ENCODE measurements around the gene CCL16.
"Not testable (repeated sequence)": the region's sequence is repeated elsewhere in the genome, so short reads cannot be mapped to it uniquely, and the experiment has no call there.

The CCL16 gene, protein sequence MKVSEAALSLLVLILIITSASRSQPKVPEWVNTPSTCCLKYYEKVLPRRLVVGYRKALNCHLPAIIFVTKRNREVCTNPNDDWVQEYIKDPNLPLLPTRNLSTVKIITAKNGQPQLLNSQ

DNA sequence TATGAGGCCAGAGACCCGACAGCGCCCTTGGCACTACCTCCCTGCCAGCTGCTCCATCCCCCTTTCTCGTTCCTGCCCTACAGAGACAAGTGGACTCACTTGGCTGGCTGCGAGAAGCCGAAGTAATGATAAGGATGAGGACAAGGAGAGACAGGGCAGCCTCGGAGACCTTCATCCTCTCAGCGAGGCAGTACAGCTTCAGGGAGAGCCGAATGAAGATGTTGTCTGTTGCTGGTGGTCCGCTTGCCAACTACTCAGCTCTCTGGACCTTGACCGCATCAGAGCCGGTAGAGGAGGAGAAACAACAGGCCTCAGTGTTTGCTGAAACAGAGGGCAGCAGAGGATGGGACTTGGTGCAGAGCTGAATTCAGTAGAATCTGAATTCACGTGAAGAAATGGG lies at the start of gene CCL16:
Gene CCL16 (minus strand): TSS at position 252 of the 400 bp plus-strand sequence. CDS start 77 bp downstream, at position 175.
- no peak for DNase-seq (ENCODE audit: low read depth in 2 of 2)

DNA sequence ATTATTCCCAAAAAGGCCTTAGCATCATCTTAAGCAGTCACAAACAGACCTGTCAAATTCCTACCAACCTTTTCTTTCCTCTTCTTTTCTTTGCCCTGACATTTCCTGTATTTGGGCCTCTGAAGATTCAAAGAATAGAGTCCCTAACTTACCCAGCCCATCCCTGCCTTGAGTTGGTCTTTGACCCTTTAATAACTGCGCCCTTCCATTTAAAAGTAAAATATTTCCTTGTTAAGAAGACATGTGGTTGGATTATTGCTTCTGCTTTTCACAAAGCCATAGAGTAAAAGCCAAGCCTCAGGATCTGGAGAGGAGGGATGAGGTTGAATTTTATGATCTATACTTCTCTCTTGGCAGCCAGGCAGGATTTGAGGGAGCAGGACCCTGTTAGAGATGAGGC lies 49.7 kb upstream of the CCL16 start:
- no peak for DNase-seq (ENCODE audit: low read depth in 2 of 2)

DNA sequence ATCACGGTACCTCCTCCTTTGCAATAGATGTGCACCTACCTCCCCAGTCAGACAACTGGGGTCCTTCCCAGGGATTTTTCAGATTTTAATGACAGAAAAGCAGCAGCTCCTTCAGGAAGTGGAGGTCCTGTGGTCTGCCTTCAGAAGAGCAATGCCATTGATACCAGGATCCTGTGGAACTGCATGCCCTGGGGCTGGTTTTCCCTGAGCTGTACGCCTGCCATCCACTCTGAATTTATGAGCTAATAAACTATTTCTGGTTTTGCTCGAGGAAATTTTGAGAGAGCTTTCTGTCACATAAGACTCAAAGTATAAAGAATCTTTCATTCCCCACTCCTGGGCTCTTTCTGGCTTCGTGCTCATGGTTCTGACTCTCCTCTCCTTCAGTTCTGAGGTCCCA lies 46.5 kb upstream of the CCL16 start:
- no peak for DNase-seq (ENCODE audit: low read depth in 2 of 2)

DNA sequence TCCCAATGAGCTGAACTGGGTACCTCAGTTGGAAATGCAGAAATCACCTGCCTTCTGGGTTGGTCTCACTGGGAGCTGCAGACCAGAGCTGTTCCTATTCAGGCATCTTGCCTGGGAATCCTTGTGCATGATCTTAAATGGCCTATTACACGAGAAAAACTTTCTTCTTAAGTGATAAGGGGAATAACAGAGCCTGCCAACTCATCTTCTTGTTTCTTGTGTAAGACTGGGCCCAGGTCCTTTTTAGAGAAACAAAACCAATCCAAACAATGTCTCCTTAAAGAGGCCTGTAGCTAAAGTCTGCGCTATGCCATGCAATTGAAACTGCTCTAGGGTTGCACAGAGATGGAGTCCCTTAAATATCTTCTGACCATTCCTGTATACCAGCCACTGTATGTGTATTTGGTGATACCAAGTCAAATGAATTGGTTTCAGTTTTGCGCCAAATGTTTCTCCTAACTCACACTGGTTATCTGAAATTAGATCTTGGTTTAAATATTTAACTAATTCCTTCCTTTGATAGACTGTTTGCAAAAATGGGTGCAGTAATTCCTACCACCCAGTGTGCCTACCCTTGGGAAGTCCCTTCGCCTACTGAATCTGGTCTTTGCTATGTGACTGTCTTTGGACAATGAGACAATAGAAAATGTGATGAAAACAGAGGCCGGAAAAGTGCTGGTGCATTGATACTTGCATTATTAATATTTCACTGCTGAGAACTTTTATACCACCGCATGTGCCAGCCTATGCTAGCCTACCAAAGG lies 43.0 kb upstream of the CCL16 start:
- no peak for DNase-seq (ENCODE audit: low read depth in 2 of 2)

DNA sequence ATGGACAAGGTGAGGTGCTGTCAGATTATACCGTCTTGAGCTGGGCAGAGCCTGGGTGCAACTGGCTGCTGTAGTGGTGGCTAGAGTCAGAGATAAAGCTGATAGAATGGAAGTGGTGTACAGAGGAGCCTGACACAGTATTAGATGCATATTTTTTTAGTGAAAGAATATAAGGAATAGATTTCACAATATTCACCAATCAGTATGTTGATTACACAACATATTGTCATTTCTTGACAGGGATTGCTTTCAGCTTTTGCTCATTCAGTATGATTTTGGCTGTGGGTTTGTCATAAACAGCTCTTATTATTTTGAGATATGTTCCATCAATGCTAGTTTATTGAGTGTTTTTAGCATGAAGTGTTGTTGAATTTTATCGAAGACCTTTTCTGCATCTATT lies 38.1 kb upstream of the CCL16 start:
- no peak for DNase-seq (ENCODE audit: low read depth in 2 of 2)

DNA sequence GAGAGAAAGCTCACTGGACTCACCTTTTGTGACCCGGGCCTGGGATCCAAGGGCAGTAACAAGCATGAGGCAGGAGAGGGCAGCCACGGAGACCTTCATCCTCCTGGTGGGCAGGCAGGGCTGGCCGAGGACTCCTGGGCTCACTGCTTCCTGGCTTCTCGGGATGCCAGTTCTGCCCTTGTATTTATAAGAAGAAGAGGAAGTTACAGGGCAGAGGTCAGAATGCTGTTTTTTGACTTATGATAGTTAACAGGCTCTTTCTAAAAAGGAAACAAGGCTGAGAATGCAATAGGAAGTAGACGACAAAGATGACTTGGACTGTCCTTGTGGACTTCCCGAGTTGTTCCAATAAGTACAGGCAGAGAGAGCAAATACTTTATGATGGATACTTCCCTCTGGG lies 36.5 kb upstream of the CCL16 start, which contains the start of gene CCL23:
Gene CCL23 (minus strand): TSS at position 174 of the 400 bp plus-strand sequence. CDS start 75 bp downstream, at position 99.
- no peak for DNase-seq (ENCODE audit: low read depth in 2 of 2)

DNA sequence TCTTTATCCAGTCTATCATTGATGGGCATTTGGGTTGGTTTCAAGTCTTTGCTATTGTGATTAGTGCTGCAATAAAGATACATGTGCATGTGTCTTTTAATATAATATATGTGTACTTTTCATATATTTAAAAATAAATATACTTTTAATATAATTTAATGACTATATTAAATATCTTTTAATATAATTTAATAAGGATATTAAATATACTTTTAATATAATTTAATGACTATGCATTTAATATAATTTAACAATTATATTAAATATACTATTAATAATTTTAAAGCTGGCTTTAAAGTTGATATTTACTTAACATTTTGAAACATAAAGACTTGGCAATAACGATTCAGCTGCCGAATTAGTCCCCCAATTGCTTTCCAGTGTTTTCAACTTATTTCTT lies 35.3 kb upstream of the CCL16 start:
- DNase-seq (ENCODE audit: low read depth in 2 of 2), result no peak

DNA sequence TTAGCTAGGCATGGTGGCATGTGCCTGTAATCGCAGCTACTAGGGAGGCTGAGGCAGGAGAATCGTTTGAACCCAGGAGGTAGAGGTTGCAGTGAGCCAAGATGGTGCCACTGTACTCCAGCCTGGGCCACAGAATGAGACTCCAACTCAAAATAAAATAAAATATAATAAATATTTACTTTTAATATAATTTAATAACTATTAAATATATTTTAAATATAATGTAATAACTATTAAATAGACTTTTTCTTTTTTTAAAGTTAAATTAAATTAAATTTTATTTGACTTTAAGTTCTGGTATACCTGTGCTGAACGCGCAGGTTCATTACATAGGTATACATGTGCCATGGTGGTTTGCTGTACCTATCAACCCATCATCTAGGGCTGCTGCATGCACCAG lies 34.6 kb upstream of the CCL16 start:
- not testable (repeated sequence) for DNase-seq (ENCODE audit: low read depth in 2 of 2)

DNA sequence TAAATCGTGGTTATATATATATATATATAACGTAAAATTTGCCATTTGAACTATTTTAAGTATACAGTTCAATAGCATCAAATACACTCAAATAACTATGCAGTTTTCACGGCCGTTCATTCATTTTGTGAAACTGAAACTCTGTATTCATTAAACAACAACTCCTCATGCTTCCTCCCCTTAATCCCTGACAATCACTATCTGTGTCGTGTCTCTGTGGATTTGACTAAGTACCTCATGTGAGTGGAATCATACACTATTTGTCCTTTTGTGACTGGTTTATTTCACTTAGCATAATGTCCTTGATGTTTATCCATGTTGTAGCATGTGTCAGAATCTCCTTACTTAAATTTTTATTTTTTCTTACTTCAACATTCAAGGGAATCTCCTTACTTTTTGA lies 33.6 kb upstream of the CCL16 start:
- no peak for DNase-seq (ENCODE audit: low read depth in 2 of 2)

DNA sequence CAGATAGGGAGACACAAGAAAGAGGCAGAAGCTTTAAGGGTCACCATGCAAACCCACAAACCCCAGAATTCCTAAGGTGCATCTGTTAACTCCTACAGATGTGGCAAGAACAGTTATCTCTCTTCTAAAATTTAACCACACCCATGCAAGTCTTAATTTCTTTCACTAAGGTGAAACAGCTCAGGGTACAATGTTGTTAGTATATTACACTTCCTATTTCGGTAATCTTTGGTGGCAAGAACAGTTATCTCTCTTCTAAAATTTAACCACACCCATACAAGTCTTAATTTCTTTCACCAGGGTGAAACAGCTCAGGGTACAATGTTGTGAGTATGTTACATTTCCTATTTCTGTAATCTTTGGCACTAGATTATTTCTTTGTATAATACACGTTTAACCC lies 29.9 kb upstream of the CCL16 start:
- DNase-seq (ENCODE audit: low read depth in 2 of 2), result no peak

DNA sequence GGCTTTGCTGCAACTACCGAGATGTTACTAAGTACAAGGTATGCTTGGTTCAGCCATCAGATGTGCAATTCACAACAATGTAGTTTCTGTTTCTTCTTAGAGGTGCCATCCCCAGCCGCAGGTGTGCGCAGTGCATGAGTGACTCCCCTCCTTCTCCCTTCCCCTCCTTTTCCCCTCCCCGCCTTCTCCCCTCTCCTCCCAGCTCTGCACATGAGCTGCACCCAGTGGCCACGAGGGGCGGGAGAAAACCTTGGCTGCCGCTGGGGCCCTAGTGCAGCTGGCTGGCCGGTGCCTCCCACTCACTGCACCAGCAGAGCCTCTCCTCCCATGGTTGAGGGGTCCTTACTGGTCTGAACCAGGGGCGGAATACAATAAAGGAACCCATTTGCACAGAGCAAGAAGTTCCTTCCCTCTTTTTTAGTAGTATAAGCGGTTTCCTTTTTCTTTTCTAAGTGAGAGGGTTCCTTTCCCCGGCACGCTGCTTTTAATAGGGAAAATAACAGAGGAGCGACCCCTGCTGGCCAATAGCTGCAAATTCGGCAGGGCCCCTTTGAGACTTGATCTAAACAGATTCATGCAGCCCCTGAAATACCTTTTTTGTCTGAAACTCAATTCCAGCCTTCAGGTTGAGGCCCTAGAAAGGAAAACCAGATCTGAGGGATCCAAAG lies 27.8 kb upstream of the CCL16 start:
- no peak for DNase-seq (ENCODE audit: low read depth in 2 of 2)

DNA sequence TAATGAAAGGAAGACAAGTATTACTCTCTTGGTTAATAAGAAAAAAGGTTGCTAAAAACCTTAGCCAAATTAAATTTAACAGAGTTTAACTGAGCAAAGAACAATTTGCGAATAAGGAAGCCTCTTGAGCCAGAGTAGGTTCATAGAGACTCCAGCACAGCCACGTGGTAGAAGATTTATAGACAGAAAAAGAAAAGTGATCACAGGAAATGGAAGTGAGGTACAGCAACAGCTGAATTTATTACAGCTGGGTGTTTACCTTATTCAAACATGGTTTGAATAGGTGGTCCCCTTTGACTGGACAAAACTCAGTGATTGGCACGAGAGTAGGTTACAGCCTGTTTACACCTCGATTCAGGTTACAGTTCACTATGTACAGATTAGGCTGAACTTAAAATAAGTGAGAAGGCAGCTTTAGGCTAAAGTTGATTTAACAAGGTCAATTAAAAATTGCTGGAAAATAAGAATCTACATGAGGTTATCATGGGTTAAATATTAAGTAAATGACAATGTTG lies 23.4 kb upstream of the CCL16 start:
- DNase-seq (ENCODE audit: low read depth in 2 of 2), result no peak

DNA sequence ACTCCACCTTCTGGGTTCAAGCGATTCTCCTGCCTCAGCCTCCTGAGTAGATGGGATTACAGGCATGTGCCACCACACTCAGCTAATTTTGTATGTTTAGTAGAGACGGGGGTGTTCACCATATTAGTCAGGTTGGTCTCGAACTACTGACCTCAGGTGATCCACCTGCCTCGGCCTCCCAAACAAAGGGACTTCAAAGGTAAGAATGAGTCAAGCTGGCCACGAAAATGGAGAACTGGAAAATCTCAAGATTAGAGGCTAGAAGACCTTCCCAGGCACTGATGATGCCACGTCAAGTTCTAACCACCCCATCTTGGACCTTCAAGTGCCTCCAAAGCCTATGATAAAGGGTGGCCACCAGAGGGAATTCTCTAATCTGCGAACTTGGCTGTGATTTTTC lies 21.3 kb upstream of the CCL16 start:
- no peak for DNase-seq (ENCODE audit: low read depth in 2 of 2)

DNA sequence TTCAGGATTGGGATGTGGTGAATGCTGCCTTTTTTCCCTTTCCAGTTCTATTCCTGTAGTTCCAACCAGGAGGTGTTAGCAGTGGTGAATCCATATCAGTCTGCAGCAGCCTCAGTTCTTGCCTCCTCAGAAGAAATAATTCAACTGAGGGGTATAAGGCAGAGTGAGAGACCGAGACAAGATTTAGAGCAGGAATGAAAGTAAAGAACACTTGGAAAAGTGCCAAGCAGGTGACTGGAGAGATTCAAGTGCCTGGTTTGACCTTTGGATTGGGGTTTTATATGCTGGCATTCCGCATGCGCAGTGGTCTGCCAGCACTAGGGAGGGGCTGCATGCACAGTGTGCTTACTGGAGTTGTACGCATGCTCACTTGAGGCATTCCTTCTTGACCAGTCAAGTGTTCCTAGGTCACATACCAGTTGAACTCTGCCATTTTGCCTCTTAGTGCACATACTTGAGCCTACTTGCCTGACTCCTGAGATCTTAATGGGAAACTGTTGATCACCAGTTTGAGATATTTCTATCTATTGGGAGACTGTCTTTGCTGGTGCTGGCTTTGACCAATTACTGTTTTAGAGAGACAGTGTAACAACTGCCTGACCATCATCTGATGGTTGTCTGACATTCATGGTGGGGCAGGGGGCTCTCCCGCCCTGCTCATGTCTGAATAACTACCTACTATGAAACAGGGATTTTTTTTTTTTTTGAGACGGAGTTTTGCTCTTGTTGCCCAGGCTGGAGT lies 20.7 kb upstream of the CCL16 start:
- DNase-seq (ENCODE audit: low read depth in 2 of 2), result no peak

DNA sequence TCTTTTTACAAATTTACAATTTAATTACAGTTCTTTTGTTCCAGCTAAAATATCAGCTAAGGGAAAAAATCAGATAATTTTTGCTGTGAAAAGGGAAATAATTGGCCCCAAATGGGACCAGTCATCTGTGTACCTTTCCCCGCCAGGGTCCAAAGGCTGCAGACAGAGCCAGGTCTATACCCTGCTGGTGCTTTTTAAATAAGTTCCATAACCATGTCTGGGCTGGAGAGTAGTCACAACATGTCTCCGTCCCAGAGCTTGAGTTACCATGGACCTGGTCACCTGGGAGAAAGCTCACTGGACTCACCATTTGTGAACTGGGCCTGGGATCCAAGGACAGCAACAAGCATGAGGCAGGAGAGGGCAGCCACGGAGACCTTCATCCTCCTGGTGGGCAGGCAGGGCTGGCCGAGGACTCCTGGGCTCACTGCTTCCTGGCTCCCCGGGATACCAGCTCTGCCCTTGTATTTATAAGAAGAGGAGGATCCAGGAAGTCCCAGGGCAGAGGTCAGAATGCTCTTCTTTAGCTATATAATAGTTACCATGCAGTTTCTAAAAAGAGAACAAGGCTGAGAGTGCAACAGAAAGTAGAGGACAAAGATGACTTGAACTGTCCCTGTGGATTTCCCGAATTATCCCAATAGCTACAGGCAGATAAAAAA lies 19.9 kb upstream of the CCL16 start, which contains the start of gene CCL15:
Gene CCL15 (minus strand): TSS at position 444 of the 662 bp plus-strand sequence. CDS start 61 bp downstream, at position 383.
- DNase-seq (ENCODE audit: low read depth in 2 of 2), result no peak

DNA sequence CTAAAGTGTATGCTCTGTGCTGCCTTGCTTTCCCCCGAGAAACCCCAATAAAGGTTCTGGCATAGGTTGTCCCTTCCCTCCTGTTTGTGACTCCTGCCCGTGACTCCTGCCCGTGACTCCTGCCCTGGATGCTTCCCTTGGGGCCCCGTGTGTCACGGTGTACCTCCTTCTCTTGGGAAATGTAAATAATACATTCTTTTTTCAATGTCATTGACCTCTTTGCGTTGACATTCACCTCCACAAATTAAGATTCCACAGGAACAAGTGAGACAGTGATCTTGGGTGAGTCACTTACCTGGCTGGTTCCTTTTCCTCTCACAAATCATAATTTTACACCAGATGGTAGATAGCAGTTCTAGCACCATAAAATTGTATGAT lies 19.4 kb upstream of the CCL16 start:
- no peak for DNase-seq (ENCODE audit: low read depth in 2 of 2)

DNA sequence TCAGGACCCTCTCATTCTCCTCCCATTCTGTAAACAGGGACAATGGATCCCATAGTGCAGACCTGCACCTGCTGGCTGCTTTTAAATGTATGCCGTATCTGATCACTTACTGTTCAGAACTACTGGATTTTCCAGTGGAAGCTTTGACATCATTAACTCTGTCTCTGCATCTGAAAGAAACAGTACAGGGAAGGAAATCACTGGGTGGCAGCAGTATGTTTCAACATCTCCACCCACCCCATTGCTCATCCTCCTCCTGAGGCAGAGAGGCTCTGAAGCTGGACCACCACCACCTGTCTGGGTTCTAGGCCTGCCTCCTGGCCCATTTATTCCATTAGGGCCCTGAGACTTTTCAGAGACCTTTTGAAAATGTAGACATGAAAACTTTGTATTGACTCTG lies 17.5 kb upstream of the CCL16 start:
- no peak for DNase-seq (ENCODE audit: low read depth in 2 of 2)

DNA sequence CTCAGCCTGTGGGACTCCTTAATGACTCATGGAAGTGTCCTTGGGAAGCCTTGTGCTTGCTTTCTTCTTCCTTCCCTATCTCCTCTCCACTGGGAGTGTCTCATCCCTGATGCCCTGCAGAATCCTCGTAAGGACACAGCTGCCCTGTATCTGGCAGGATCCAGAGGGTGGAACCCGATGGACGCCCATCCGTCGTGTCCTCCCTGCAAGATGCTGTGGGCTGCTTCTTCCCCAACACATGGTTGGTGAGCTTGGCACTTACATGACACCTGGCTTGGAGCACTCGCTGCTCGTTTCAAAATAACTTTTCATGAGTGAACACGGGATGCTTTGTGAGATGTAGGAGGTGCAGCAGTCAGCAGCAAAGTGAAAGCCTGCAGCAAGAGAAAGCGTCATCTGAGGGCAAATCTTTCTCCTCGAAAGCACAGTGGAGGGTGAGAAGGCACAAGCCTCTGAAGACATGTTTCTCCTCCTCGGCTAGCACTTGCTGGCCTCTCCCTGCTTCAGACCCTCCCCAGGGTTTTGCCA lies 16.8 kb upstream of the CCL16 start:
- DNase-seq (ENCODE audit: low read depth in 2 of 2), result no peak

DNA sequence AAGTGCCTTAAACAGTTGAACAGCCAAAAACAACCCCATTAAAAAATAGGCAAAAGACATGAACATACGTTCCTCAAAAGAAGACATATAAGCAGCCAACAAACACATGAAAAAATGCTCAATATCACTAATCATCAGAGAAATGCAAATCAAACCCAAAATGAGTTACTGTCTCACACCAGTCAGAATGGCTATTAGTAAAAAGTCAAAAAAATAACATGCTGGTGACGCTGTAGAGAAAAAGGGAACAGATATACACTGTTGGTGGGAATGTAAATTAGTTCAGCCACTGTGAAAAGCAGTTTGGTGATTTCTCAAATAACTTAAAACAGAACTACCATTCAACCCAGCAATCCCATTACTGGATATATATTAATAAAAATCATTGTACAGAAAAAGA lies 14.0 kb upstream of the CCL16 start:
- DNase-seq (ENCODE audit: low read depth in 2 of 2), result not testable (repeated sequence)

DNA sequence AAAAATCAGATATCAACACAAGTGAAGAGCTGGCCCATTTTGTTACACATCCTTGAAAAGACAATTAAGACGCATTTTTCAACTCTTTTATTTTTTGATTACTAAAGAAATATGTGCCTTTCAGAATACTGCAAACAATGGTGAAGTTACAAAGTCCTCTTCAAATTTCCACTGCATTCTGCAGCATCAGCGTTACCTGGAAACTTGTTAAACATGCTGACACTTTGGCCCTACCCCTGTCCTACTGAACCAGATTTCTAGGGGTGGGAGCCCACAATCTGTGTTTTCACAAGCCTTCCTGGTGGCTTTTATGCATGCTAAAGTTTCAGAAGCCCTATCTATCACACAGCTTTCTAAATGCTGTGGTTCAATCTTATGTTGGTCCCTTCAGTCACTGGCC lies 9.8 kb upstream of the CCL16 start:
- DNase-seq (ENCODE audit: low read depth in 2 of 2), result no peak

DNA sequence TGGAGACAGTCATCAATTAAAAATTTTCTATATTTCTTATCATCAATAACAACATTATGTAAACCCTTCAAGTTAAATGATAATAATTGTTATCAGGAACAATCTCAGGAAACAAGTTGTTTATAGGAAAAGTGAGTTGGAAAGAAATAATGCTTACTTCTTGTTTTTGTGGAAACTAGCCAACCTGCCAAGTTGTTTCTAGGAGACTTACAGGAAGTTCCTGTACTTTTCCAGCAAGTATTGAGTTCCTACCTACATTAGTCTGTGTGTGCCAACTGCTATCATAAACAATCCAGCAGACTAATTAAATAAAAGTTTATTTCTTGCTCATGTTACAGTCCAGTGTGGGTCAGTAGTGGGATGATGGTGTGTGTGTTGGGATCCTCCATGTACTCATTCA lies 6.9 kb upstream of the CCL16 start:
- no peak for DNase-seq (ENCODE audit: low read depth in 2 of 2)
